ENCODE results near the gene KSR1.

DNA sequence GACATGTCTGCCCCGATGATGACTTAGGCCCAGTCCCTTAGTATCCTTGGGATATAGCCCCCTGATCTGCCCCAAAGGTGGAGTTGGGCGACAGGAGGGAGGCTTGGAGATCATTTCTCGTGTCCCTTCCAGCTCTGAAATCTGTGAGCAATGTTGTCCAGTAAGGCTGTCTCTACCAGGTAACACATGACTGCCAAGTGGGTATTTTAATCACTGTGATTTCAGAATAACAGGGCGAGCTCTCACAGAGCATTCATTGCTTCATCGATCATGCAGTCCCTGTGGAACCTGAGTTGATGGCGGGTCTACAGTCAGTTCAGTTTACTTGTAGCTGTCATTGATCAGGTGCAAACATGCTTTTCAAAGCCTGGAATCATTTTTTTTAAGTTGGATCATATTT lies 39.2 kb downstream of the KSR1 start:
- TF ChIP-seq, protein P1, sequence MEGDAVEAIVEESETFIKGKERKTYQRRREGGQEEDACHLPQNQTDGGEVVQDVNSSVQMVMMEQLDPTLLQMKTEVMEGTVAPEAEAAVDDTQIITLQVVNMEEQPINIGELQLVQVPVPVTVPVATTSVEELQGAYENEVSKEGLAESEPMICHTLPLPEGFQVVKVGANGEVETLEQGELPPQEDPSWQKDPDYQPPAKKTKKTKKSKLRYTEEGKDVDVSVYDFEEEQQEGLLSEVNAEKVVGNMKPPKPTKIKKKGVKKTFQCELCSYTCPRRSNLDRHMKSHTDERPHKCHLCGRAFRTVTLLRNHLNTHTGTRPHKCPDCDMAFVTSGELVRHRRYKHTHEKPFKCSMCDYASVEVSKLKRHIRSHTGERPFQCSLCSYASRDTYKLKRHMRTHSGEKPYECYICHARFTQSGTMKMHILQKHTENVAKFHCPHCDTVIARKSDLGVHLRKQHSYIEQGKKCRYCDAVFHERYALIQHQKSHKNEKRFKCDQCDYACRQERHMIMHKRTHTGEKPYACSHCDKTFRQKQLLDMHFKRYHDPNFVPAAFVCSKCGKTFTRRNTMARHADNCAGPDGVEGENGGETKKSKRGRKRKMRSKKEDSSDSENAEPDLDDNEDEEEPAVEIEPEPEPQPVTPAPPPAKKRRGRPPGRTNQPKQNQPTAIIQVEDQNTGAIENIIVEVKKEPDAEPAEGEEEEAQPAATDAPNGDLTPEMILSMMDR (conservative IDR thresholded peaks at IDR 0.05): no peak
- TF ChIP-seq ZFX (IDR thresholded peaks at IDR 0.05): no peak
